ENCODE results near the gene OSBPL3.

- TF ChIP-seq MXI1 (conservative IDR thresholded peaks at IDR 0.05; ENCODE audit: poor library complexity, severe bottlenecking) (no peak), EP300 (conservative IDR thresholded peaks at IDR 0.05; ENCODE audit: poor library complexity, severe bottlenecking) (no peak)
Observed at GRCh38 chr7:24933298-24933697, 46.7 kb downstream of the OSBPL3 start.

Data from neural cell (in vitro differentiated cells).